ENCODE data around the gene PCOLCE2.
A peak's percentile ranks its signal among the peaks of the same experiment; 100 is the strongest.

Gene PCOLCE2

DNA sequence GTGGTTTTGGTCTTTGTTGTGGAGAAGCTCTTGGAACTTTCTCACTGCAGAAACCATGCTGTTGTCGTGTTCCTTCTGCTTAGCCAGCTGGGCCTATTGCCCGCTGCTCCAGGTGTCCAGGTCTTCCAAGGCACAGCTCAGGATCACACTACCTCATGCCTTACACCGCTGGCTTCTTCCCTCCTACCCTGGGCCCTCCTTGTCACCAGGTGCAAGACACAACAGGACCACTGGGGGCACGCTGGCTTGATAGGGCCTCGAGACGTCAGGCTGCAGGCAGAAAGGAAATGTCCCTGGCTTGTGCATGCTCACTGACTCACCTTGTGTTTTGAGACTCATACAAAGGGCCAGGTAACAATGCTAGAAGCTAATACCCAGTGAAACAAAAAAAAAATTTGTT lies 42.3 kb upstream of the PCOLCE2 start:
- no peak for TF ChIP-seq RARB (CRISPR knock-in tag; IDR thresholded peaks at IDR 0.05)
- TF ChIP-seq, protein P1, sequence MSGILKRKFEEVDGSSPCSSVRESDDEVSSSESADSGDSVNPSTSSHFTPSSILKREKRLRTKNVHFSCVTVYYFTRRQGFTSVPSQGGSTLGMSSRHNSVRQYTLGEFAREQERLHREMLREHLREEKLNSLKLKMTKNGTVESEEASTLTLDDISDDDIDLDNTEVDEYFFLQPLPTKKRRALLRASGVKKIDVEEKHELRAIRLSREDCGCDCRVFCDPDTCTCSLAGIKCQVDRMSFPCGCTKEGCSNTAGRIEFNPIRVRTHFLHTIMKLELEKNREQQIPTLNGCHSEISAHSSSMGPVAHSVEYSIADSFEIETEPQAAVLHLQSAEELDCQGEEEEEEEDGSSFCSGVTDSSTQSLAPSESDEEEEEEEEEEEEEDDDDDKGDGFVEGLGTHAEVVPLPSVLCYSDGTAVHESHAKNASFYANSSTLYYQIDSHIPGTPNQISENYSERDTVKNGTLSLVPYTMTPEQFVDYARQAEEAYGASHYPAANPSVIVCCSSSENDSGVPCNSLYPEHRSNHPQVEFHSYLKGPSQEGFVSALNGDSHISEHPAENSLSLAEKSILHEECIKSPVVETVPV (CRISPR knock-in tag; IDR thresholded peaks at IDR 0.05): no peak
- no peak for TF ChIP-seq ZNF565 (CRISPR knock-in tag; conservative IDR thresholded peaks at IDR 0.05; ENCODE audit: low read depth)
- no peak for TF ChIP-seq CSDC2 (CRISPR knock-in tag; IDR thresholded peaks at IDR 0.05)
- no peak for TF ChIP-seq SNAI2 (CRISPR knock-in tag; IDR thresholded peaks at IDR 0.05)
- TF ChIP-seq GLIS3 (CRISPR knock-in tag; IDR thresholded peaks at IDR 0.05): no peak
- TF ChIP-seq, protein P2, sequence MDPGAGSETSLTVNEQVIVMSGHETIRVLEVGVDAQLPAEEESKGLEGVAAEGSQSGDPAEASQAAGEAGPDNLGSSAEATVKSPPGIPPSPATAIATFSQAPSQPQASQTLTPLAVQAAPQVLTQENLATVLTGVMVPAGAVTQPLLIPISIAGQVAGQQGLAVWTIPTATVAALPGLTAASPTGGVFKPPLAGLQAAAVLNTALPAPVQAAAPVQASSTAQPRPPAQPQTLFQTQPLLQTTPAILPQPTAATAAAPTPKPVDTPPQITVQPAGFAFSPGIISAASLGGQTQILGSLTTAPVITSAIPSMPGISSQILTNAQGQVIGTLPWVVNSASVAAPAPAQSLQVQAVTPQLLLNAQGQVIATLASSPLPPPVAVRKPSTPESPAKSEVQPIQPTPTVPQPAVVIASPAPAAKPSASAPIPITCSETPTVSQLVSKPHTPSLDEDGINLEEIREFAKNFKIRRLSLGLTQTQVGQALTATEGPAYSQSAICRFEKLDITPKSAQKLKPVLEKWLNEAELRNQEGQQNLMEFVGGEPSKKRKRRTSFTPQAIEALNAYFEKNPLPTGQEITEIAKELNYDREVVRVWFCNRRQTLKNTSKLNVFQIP (CRISPR knock-in tag; IDR thresholded peaks at IDR 0.05; ENCODE audit: borderline replicate concordance, low read depth): no peak
- TF ChIP-seq ZNF70 (CRISPR knock-in tag; IDR thresholded peaks at IDR 0.05): no peak
- no peak for TF ChIP-seq TSHZ2 (CRISPR knock-in tag; IDR thresholded peaks at IDR 0.05)
- no peak for TF ChIP-seq ZC3H10 (CRISPR knock-in tag; IDR thresholded peaks at IDR 0.05)
- TF ChIP-seq OSR1 (CRISPR knock-in tag; IDR thresholded peaks at IDR 0.05): no peak
- TF ChIP-seq ISL1 (CRISPR knock-in tag; IDR thresholded peaks at IDR 0.05): no peak
- TF ChIP-seq TCF4 (CRISPR knock-in tag; IDR thresholded peaks at IDR 0.05; ENCODE audit: borderline replicate concordance): no peak
- peak; percentile 68 for ATAC-seq

DNA sequence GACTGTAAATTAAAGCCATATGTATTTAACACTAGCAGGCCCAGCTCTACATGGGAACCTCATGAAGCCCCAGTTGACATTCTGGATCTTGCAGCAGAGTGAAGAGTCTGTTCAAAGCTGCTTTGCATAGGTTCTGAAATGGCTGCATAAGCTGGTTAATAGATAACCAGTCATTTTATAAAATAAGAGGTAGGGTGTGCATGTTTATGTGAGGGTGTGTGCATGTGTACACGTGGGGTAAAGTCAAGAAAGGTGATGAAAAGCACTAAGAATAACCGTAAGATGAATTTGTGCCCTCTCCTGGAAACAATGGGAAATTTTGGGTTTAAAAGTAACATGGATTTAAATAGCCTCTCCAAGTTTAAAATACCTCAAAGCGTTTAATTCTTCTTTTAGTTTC lies 41.6 kb upstream of the PCOLCE2 start:
- TF ChIP-seq, protein P3, sequence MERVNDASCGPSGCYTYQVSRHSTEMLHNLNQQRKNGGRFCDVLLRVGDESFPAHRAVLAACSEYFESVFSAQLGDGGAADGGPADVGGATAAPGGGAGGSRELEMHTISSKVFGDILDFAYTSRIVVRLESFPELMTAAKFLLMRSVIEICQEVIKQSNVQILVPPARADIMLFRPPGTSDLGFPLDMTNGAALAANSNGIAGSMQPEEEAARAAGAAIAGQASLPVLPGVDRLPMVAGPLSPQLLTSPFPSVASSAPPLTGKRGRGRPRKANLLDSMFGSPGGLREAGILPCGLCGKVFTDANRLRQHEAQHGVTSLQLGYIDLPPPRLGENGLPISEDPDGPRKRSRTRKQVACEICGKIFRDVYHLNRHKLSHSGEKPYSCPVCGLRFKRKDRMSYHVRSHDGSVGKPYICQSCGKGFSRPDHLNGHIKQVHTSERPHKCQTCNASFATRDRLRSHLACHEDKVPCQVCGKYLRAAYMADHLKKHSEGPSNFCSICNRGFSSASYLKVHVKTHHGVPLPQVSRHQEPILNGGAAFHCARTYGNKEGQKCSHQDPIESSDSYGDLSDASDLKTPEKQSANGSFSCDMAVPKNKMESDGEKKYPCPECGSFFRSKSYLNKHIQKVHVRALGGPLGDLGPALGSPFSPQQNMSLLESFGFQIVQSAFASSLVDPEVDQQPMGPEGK (CRISPR knock-in tag; IDR thresholded peaks at IDR 0.05; ENCODE audit: borderline replicate concordance): no peak
- TF ChIP-seq BACH2 (CRISPR knock-in tag; IDR thresholded peaks at IDR 0.05; ENCODE audit: borderline replicate concordance): no peak
- TF ChIP-seq SNAI2 (CRISPR knock-in tag; IDR thresholded peaks at IDR 0.05): no peak
- no peak for TF ChIP-seq ZNF565 (CRISPR knock-in tag; conservative IDR thresholded peaks at IDR 0.05; ENCODE audit: low read depth)
- TF ChIP-seq OSR1 (CRISPR knock-in tag; IDR thresholded peaks at IDR 0.05): no peak
- no peak for TF ChIP-seq GLIS3 (CRISPR knock-in tag; IDR thresholded peaks at IDR 0.05)
- no peak for TF ChIP-seq ZNF8 (CRISPR knock-in tag; IDR thresholded peaks at IDR 0.05)
- no peak for TF ChIP-seq TOX (CRISPR knock-in tag; IDR thresholded peaks at IDR 0.05; ENCODE audit: borderline replicate concordance)
- TF ChIP-seq, protein P2 (CRISPR knock-in tag; IDR thresholded peaks at IDR 0.05; ENCODE audit: borderline replicate concordance, low read depth): no peak
- no peak for TF ChIP-seq ZNF70 (CRISPR knock-in tag; IDR thresholded peaks at IDR 0.05)
- TF ChIP-seq TCF4 (CRISPR knock-in tag; IDR thresholded peaks at IDR 0.05; ENCODE audit: borderline replicate concordance): no peak
- TF ChIP-seq ESRRG (CRISPR knock-in tag; IDR thresholded peaks at IDR 0.05): no peak
- TF ChIP-seq, protein P4, sequence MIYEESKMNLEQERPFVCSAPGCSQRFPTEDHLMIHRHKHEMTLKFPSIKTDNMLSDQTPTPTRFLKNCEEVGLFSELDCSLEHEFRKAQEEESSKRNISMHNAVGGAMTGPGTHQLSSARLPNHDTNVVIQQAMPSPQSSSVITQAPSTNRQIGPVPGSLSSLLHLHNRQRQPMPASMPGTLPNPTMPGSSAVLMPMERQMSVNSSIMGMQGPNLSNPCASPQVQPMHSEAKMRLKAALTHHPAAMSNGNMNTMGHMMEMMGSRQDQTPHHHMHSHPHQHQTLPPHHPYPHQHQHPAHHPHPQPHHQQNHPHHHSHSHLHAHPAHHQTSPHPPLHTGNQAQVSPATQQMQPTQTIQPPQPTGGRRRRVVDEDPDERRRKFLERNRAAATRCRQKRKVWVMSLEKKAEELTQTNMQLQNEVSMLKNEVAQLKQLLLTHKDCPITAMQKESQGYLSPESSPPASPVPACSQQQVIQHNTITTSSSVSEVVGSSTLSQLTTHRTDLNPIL (CRISPR knock-in tag; IDR thresholded peaks at IDR 0.05; ENCODE audit: low read depth): no peak
- TF ChIP-seq, protein P1 (CRISPR knock-in tag; IDR thresholded peaks at IDR 0.05): no peak
- TF ChIP-seq RARB (CRISPR knock-in tag; IDR thresholded peaks at IDR 0.05): no peak
- no peak for TF ChIP-seq ZC3H10 (CRISPR knock-in tag; IDR thresholded peaks at IDR 0.05)
- TF ChIP-seq ZFP3 (CRISPR knock-in tag; IDR thresholded peaks at IDR 0.05): no peak
- ATAC-seq: no peak

Measured in SK-N-SH treated with all-trans-retinoic acid at 6 μM for 48 hours (cell line).